Activated CD8-positive, alpha-beta T cell treated with anti-CD3 and anti-CD28 coated beads, Interleukin-2, amount 10 ng/mL, durations not matched to agents 7 days and 5 days (primary cell): ENCODE measurements around the gene PRRC2A. TPM values are rescaled to one million over a fixed set of nuclear protein-coding genes. Genes with fewer than 3 reads are reported as not detected.

Experiments used
- ATAC-seq: fragments of 150-1000 bp; cut with Tn5 transposase; one replicate; pipeline ENCODE4 v1.10.0; 2021; ENCODE audit warnings: moderate library complexity
- CTCF ChIA-PET: fragments of 350-600 bp; sonication (Branson Sonifier 250); formaldehyde crosslinking; loops from one replicate; lab custom pipeline; 2021; ENCODE audit warnings: antibody characterized with exemption; lab: Charles Lee
- POLR2A ChIA-PET: fragments of 350-600 bp; sonication (Branson Sonifier 250); formaldehyde crosslinking; loops from one replicate; lab custom pipeline; 2021; ENCODE audit warnings: antibody characterized with exemption; lab: Charles Lee
- DNase-seq: peaks from one replicate; pipeline ENCODE4 v3.0.0-alpha.2; 2020
- H3K27ac Mint-ChIP-seq: one replicate; pipeline ENCODE4 v1.8.0; 2021; ENCODE audit warnings: mild to moderate bottlenecking, mixed read lengths
- H3K27me3 Mint-ChIP-seq: one replicate; pipeline ENCODE4 v1.8.0; 2021; ENCODE audit warnings: low read depth, mixed read lengths
- H3K36me3 Mint-ChIP-seq: one replicate; pipeline ENCODE4 v1.8.0; 2021; ENCODE audit warnings: low read depth, mixed read lengths
- H3K4me1 Mint-ChIP-seq: one replicate; pipeline ENCODE4 v1.8.0; 2021; ENCODE audit warnings: low read depth, mixed read lengths
- H3K4me3 Mint-ChIP-seq: one replicate; pipeline ENCODE4 v1.8.0; 2021; ENCODE audit warnings: mild to moderate bottlenecking, mixed read lengths
- H3K9me3 Mint-ChIP-seq: one replicate; pipeline ENCODE4 v1.8.0; 2022; ENCODE audit warnings: mixed read lengths; ENCODE audit not compliant: insufficient read depth
- total RNA-seq, 2 experiments: library from RNA; stranded (reverse); gene quantifications; one replicate each; pipeline ENCODE4 v1.2.3, GENCODE V29; 2021

PRRC2A gene
- total RNA-seq, 2 experiments from 2014 or later: 260 to 279 TPM

DNA sequence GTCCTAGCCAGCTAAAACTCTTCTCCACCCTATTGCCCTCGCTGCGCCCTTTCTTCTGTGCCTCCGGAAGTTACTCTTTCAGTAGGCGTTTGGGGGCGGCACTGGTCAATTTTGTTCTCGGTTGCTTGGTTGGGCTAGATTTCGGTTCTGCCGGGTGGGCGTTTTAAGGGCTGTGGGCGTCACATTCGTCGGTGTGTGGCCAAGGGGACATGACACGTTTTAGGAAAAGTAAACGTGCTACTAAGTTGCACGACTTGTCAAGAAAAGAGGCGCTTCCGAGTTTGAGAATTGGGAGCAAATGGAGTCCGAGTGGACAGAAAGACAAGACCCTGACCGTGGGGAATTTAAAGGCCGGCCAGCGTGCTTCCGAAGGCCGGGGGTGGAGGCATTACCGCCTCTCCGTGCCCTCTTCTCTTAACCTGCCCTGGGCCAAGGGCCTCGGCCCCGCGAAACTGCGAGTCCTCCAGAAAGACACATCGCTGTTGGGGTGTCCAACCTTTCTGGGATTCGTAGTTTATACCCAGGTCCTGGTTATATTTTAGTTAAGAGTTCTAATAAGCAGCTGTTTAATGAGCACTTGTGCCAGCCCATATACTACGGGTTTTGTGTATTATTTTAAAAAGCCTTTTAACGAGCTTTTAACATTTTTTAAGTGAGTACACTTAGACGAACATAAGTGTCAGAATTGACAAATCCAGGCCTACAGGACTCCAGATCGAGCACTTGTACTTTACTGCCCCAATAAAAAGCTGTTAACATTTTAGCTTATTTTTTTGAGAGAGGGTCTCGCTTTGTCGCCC, 32.6 kb downstream of the PRRC2A start:
- ATAC-seq: peak; percentile 72
- ChIA-PET CTCF (interaction anchor here (0.7 to 4.3 kb wide), 12 partner anchors 8 to 211 kb away, joined by 3 to 34 read pairs (median 4); partner anchors contain the start of genes ATP6V1G2, CSNK2B, DDX39B and GPANK1), POLR2A (interaction anchor here (0.7 to 6.8 kb wide), 33 partner anchors 8 to 1189 kb away, joined by 3 to 109 read pairs (median 3); partner anchors contain the start of genes ATP6V1G2, C6orf47, CSNK2B and DDX39B)
- Mint-ChIP-seq H3K27me3 (no peaks in the 10 kb centered on the region), H3K4me3 (peak overlapping the region; percentile 96), H3K9me3 (no peaks in the 10 kb centered on the region), H3K36me3 (peaks cover 59% of the 10 kb centered on the region), H3K4me1 (peaks cover 66% of the 10 kb centered on the region), H3K27ac (peak overlapping the region; percentile 98)
- peak; percentile 93 for DNase-seq

- H3K27me3 Mint-ChIP-seq: no peaks in the 10 kb centered on the region
- no peaks in the 10 kb centered on the region for H3K9me3 Mint-ChIP-seq
- H3K4me3 Mint-ChIP-seq: peak overlapping the region; percentile 43
- peaks cover 69% of the 10 kb centered on the region for H3K4me1 Mint-ChIP-seq
- H3K27ac Mint-ChIP-seq: no peak overlapping the region
- ATAC-seq (no peak), DNase-seq (no peak)
- ChIA-PET POLR2A (interaction anchor here (0.9 to 6.8 kb wide), 5 partner anchors 10 to 178 kb away, joined by 3 to 109 read pairs (median 5); partner anchors contain the start of genes ABHD16A, CSNK2B, GPANK1 and HSPA1B), CTCF (interaction anchor here (0.6 to 4.3 kb wide), 4 partner anchors 10 to 175 kb away, joined by 3 to 34 read pairs (median 4); partner anchors contain the start of genes CSNK2B and GPANK1)
- H3K36me3 Mint-ChIP-seq: peaks cover 60% of the 10 kb centered on the region
Measured at GRCh38 chr6:31654574-31655348, 34.2 kb downstream of the PRRC2A start.

- Mint-ChIP-seq H3K27me3 (no peaks in the 10 kb centered on the region), H3K4me1 (peaks cover 70% of the 10 kb centered on the region), H3K27ac (peak within 1 kb of the TSS; percentile 54), H3K36me3 (peaks cover 63% of the 10 kb centered on the region), H3K4me3 (no peak within 1 kb of the TSS), H3K9me3 (no peaks in the 10 kb centered on the region)
- ATAC-seq (no peak), DNase-seq (no peak)
- POLR2A ChIA-PET: interaction anchor here (1.7 to 6.8 kb wide), 2 partner anchors 9 to 48 kb away, joined by 5 to 109 read pairs; partner anchors contain the start of genes ABHD16A, CSNK2B and GPANK1
- CTCF ChIA-PET: interaction anchor here (1.1 kb wide), 1 partner anchor 174 kb away, joined by 5 read pairs; no protein-coding TSS in a partner anchor
Measured at GRCh38 chr6:31655349-31656237, 35.1 kb downstream of the PRRC2A start, which contains the start of gene APOM. Gene APOM (plus strand): TSS chr6:31655894. CDS start chr6:31655967, 73 bp downstream.

- peak; percentile 73 for DNase-seq
- POLR2A ChIA-PET: interaction anchor here (0.8 to 6.8 kb wide), 4 partner anchors 7 to 81 kb away, joined by 3 to 109 read pairs (median 3); partner anchors contain the start of genes CSNK2B and GPANK1
- peaks cover 78% of the 10 kb centered on the region for H3K4me1 Mint-ChIP-seq
- peaks cover 69% of the 10 kb centered on the region for H3K36me3 Mint-ChIP-seq
- H3K27me3 Mint-ChIP-seq: no peaks in the 10 kb centered on the region
- peak overlapping the region; percentile 89 for H3K27ac Mint-ChIP-seq
- ATAC-seq: no peak
- no peaks in the 10 kb centered on the region for H3K9me3 Mint-ChIP-seq
- H3K4me3 Mint-ChIP-seq: peak overlapping the region; percentile 91
- CTCF ChIA-PET: interaction anchor here (1.2 to 1.4 kb wide), 3 partner anchors 61 to 173 kb away, joined by 3 to 5 read pairs (median 4); no protein-coding TSS in a partner anchor
Measured at GRCh38 chr6:31657406-31658157, 37.1 kb downstream of the PRRC2A start.

- ChIA-PET CTCF (interaction anchor here (1.3 to 1.4 kb wide), 2 partner anchors 62 to 172 kb away, joined by 3 to 4 read pairs; no protein-coding TSS in a partner anchor), POLR2A (interaction anchor here (0.8 to 1.1 kb wide), 2 partner anchors 13 to 82 kb away, joined by 3 read pairs; no protein-coding TSS in a partner anchor)
- peak overlapping the region; percentile 89 for H3K27ac Mint-ChIP-seq
- ATAC-seq (no peak), DNase-seq (no peak)
- no peaks in the 10 kb centered on the region for H3K27me3 Mint-ChIP-seq
- peaks cover 80% of the 10 kb centered on the region for H3K4me1 Mint-ChIP-seq
- peaks cover 71% of the 10 kb centered on the region for H3K36me3 Mint-ChIP-seq
- peak overlapping the region; percentile 91 for H3K4me3 Mint-ChIP-seq
- no peaks in the 10 kb centered on the region for H3K9me3 Mint-ChIP-seq
Measured at GRCh38 chr6:31658158-31658688, 37.7 kb downstream of the PRRC2A start.

DNA sequence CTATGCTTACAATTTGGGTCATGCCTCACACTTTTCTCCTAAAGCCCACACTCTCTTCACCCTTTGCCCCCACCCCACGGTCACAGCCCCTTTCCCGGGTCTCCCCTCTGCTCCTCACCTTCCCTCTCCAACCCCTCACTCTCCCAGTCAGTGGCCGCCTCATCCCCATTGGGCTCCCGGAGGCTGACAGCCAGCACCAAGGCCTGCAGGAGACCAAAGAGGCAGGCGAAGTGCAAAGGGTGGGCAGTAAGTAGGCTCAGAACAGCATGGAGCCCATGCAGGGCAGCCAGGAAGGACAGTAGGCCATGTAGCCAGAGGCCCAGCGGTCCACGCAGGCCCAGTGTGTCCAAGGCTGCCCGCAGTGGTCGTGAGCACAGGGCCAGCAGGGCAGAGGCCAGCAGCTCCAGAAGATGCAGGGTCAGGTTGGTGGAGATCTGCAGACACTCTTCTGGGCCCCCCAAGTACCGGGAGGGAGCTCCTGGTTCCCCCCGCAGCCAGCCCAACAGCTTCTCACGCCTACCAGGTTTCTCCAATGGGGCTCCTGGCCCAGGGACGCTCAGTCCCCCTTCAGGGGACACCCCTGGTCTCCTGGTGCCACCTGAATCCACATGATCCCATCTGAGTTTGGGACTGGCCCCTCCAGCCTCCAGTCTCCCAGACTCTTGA, 38.6 kb downstream of the PRRC2A start:
- H3K27ac Mint-ChIP-seq: peak overlapping the region; percentile 88
- H3K27me3 Mint-ChIP-seq: no peaks in the 10 kb centered on the region
- H3K4me1 Mint-ChIP-seq: peaks cover 85% of the 10 kb centered on the region
- DNase-seq: no peak
- ChIA-PET POLR2A (interaction anchor here (1.5 kb wide), 1 partner anchor 79 kb away, joined by 5 read pairs; no protein-coding TSS in a partner anchor), CTCF (no interaction called here)
- no peak for ATAC-seq
- H3K4me3 Mint-ChIP-seq: peak overlapping the region; percentile 91
- H3K36me3 Mint-ChIP-seq: peaks cover 80% of the 10 kb centered on the region
- H3K9me3 Mint-ChIP-seq: no peaks in the 10 kb centered on the region

DNA sequence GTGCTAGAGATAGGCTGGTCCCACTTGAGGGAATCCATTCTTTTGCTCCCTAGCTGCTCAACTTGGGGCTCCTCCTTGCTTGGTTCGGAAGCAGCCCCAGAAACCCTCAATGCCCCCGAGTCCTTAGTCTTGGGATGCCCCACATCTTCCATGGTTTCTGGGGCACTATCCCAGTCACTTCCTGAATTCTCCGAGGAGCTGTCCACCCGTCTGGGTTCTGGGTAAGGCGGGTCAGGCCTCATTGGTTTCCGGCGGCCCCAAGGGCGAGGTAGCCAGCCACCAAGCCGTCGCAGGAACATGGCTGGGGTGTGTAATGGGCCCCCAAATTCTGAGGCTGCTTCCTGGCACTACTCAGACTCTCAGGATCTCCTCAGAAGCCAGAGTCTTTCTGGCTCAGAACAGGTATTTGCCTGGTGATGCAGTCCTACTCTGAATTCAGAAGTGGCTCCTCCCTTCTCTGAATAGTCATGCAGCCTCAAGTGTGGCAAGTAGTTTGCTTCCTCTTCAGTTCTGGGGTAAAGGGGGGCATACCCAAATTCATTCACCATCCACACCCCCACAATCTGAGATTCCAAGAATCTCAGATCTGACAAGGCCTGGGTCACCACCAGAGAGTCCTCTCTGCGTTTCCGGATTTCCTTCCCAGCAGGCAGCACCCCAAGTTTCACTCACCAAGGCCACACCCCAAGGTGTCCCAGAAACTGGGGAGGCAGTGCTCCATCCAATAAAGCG, 39.3 kb downstream of the PRRC2A start:
- ATAC-seq: peak; percentile 43
- Mint-ChIP-seq H3K27ac (peak overlapping the region; percentile 88), H3K27me3 (no peaks in the 10 kb centered on the region), H3K36me3 (peaks cover 87% of the 10 kb centered on the region), H3K4me3 (peak overlapping the region; percentile 91), H3K9me3 (no peaks in the 10 kb centered on the region), H3K4me1 (peaks cover 90% of the 10 kb centered on the region)
- POLR2A ChIA-PET: interaction anchor here (0.9 to 2.6 kb wide), 7 partner anchors 7 to 118 kb away, joined by 3 to 34 read pairs (median 6); partner anchors contain the start of genes ABHD16A, BAG6, CLIC1 and DDX39B
- CTCF ChIA-PET: interaction anchor here (0.8 to 2.6 kb wide), 3 partner anchors 61 to 80 kb away, joined by 3 to 6 read pairs (median 3); partner anchors contain the start of gene MSH5
- DNase-seq: peak; percentile 61

GRCh38 chr6:31660381-31661261, 40.1 kb downstream of the PRRC2A start, which contains the start of gene C6orf47:
Gene C6orf47 (minus strand): TSS chr6:31660778. CDS start chr6:31659947, 831 bp downstream.
- ChIA-PET CTCF (interaction anchor here (0.8 to 2.6 kb wide), 6 partner anchors 8 to 262 kb away, joined by 3 to 6 read pairs (median 4); partner anchors contain the start of genes BAG6 and MSH5), POLR2A (interaction anchor here (0.6 to 2.6 kb wide), 14 partner anchors 8 to 959 kb away, joined by 3 to 34 read pairs (median 3); partner anchors contain the start of genes ABHD16A, BAG6, CLIC1 and DDX39B)
- peaks cover 85% of the 10 kb centered on the region for H3K4me1 Mint-ChIP-seq
- no peaks in the 10 kb centered on the region for H3K9me3 Mint-ChIP-seq
- peaks cover 82% of the 10 kb centered on the region for H3K36me3 Mint-ChIP-seq
- peak within 1 kb of the TSS; percentile 91 for H3K4me3 Mint-ChIP-seq
- H3K27me3 Mint-ChIP-seq: no peaks in the 10 kb centered on the region
- peak; percentile 85 for DNase-seq
- peak within 1 kb of the TSS; percentile 88 for H3K27ac Mint-ChIP-seq
- ATAC-seq: peak; percentile 74
